Embryonic facial prominence (tissue), 1 donor: ENCODE data around the gene PLSCR4.

Experiments used
- DNase-seq: peaks from one replicate; pipeline ENCODE4 v3.0.0-alpha.2; 2016; ENCODE audit errors: extremely low spot score

PLSCR4 gene

DNA sequence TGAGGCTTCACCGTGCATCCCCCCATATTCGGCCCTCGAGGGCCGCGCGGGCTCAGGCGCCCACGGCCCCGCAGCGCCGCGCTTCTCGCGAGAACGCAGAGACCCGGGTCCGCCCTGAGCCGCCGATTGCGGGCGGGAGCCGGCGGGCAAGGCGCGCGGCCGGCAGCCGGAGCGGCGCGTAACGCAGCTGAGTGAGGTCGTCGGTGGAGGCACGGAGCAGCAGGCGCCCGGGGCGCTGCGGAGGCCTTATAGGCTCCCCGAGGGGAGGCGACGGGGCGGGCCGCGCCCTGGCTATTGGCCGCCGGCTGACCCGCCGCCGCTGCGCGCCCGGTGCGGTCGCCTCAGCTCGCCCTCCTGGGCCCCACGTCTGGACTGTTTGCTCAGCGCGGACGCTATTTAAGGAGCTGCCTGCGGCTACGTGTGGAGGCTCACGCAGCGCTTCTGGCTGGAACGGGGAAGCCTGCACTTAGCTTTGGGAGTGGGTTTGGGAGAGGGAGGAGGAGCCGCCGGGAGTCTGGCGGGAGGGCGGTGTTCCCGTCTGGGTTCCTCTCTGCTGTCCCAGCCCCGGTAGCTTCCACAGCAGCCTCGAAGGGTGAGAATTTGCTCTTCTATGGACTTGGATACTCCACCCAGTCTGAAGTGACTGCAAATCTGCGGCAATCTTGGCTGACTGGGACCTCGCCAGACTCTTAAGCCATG is 89.8 kb downstream of the PLSCR4 start, which contains the start of gene PLOD2:
Gene PLOD2 (minus strand): TSS at position 221 of the 699 bp plus-strand sequence. CDS start 195 bp downstream, at position 26.
- DNase-seq: peak; percentile 72

GRCh38 chr3:146160321-146160963 is 90.5 kb downstream of the PLSCR4 start:
- DNase-seq: peak; percentile 64

- DNase-seq: no peak
Measured at GRCh38 chr3:146159616-146160320, 91.1 kb downstream of the PLSCR4 start.

DNA sequence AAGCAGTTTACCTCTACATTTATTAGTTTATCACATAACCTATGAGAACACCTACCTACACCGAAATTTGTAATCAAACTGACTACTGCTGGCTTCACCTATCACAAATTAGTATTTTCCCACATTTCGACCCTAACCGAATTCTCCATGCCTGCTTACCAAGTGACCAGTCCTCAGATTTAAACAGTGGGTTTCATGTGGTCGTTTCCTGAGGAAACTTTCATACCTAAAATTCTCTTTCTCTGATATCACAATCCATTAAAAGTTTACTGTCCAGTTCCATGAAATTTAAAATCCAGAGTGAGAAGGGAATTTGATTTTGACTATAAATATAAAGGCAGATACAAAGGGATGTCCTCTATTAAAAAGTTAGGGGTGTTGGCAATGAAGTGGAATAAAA is 91.9 kb downstream of the PLSCR4 start:
- no peak for DNase-seq

- DNase-seq: no peak
Measured at GRCh38 chr3:146157325-146158060, 93.4 kb downstream of the PLSCR4 start.

GRCh38 chr3:146156666-146157314 is 94.1 kb downstream of the PLSCR4 start:
- no peak for DNase-seq

- DNase-seq: no peak
Measured at GRCh38 chr3:146156095-146156494, 94.8 kb downstream of the PLSCR4 start.

DNA sequence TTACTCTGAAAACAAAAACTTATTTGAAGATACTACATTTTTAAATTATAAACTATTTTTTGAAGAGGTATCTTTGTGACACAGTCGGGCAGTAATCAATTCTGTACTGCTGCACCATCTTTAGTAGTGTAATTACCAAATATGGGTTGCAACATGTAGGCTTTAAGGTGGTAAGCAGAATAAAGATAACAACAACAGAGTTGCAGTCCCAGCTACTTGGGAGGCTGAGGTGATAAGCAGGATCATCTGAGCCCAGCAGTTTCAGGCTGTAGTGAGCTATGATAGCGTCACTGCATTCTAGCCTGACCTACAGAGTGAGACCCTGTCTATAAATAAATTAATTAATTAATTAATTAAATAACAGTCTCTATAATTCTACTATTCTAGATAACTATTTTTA is 95.9 kb downstream of the PLSCR4 start:
- DNase-seq: no peak

DNA sequence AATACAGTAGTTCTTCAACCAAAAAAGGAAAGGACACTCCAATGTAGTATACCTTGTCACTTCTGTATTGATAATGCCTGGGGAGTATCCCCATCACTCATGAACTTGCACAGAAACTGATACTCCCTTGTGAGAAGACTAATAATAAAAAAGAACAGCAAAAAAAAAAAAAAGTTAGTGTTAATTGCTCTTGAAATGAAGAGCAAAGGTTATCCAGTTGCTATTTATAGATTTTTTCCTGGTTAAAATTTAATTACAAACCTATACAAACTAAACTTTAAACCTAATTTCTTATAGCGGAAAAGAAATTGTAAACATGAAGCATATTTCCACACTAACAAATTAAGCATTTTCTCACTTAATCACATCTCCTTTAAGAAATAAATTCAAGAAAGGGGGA is 96.6 kb downstream of the PLSCR4 start:
- no peak for DNase-seq

DNA sequence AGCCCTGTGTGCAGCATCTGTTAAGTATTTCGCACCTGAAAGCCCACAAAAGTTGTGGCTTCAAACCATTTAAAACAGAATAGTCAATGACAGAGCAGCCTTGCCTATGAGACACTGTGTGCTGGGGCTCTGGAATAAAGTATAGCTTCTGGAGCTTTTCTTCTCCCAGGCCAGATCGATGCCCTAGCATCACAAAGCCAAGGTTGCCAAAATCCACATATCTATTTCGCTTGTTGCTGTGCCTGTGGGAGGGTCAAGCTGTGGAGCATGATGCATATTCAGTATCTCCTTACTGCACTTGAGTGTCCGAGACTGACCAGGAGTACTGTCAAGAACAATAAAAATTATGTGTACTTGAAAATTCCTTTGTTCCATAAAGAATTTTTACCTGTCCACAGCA is 97.5 kb downstream of the PLSCR4 start:
- no peak for DNase-seq

DNA sequence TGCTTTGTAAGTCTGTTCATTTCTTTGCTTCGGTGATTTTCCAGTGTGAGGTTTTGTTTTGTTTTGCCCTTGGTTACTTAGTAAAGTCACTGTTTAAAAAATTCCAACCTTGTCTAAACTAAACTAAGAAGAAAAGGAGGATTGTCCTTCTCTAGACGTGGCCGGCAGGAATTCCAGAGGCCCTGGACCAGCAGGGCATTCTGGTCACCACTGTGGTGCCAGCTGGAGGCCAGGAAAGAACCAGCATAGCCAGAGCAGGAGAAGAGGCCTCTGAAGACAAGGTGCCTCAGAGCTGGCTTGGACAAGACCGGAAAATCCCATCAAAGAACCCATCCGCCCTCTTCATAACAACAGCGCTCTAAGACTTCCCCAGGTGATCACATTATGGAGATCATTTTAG is 98.1 kb downstream of the PLSCR4 start:
- DNase-seq: no peak

- DNase-seq: no peak
Measured at GRCh38 chr3:146148468-146148931, 102.4 kb downstream of the PLSCR4 start.

DNA sequence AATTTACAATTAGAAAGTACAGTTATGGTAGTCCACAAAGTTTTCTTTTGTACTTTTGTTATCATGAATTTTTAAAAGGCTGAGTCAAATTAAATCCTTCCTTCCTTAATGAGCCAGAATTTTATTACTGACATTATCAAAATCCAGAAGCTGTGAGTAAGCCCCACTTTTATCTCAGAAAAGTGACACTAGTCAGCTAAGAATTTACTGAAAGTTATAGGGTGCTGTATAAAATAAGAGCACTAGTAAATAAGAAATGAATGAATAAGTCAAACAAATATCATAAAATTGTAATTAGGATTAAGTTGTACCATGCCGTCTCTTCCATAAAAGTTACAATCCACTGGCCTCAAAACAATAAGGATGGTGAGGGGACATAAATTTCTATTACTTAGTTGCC is 105.3 kb downstream of the PLSCR4 start:
- no peak for DNase-seq

- DNase-seq: no peak
Measured at GRCh38 chr3:146142757-146143156, 108.1 kb downstream of the PLSCR4 start.
